GM19372 (cell line): Measurements from ENCODE around the gene TCIRG1.
"Not testable (repeated sequence)": the region's sequence is repeated elsewhere in the genome, so short reads cannot be mapped to it uniquely, and the experiment has no call there.

ENCODE experiments used
- ATAC-seq: cut with Tn5 transposase; IDR thresholded peaks from one replicate; pipeline ENCODE4 v1.9.1; 2021; ENCODE audit warnings: mild to moderate bottlenecking, low read depth, moderate library complexity; ENCODE audit not compliant: unreplicated experiment

The TCIRG1 gene, protein sequence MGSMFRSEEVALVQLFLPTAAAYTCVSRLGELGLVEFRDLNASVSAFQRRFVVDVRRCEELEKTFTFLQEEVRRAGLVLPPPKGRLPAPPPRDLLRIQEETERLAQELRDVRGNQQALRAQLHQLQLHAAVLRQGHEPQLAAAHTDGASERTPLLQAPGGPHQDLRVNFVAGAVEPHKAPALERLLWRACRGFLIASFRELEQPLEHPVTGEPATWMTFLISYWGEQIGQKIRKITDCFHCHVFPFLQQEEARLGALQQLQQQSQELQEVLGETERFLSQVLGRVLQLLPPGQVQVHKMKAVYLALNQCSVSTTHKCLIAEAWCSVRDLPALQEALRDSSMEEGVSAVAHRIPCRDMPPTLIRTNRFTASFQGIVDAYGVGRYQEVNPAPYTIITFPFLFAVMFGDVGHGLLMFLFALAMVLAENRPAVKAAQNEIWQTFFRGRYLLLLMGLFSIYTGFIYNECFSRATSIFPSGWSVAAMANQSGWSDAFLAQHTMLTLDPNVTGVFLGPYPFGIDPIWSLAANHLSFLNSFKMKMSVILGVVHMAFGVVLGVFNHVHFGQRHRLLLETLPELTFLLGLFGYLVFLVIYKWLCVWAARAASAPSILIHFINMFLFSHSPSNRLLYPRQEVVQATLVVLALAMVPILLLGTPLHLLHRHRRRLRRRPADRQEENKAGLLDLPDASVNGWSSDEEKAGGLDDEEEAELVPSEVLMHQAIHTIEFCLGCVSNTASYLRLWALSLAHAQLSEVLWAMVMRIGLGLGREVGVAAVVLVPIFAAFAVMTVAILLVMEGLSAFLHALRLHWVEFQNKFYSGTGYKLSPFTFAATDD

DNA sequence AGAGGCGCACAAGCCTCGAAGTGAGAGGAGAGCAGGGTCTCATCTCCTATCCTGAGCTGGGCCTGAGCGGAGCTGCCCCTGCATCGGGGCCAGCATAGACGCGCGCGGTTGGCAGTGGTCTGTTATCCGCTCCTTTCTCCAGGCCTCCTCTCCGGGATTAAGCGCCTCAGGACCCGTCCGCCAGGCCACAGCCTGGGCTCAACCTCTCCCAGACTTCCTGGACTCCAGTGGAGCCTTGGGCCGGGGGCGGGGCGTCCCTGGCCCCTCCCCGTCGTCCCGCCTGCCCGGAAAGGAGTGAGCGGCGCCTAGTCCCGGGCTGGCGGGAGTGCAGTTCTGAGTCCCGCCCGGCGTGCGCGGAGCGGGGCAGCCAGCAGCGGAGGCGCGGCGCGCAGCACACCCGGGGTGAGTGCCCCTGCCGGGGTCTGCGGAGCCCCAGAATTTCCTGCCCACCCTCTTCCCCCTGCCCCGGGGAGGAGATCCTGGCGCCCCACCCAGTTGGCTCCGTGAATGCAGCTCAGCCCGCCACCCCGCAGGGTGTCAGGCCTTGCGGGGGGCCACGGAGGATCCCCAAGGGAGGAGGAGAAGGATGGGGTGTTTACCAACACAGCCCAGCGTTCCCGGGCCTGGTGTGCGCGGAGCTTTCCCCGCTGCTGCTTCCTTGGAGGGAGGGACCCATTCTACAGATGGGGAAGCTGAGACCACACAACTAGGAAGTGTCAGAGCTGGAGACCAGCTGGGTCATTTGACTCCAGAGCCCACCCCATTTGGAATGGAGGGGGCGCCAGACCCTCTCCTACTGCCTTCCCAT, at the start of gene TCIRG1:
Gene TCIRG1, plus strand, starts transcription at position 308 of the 808 bp plus-strand sequence. CDS start 2,247 bp downstream, outside the sequence.
- no peak for ATAC-seq

DNA sequence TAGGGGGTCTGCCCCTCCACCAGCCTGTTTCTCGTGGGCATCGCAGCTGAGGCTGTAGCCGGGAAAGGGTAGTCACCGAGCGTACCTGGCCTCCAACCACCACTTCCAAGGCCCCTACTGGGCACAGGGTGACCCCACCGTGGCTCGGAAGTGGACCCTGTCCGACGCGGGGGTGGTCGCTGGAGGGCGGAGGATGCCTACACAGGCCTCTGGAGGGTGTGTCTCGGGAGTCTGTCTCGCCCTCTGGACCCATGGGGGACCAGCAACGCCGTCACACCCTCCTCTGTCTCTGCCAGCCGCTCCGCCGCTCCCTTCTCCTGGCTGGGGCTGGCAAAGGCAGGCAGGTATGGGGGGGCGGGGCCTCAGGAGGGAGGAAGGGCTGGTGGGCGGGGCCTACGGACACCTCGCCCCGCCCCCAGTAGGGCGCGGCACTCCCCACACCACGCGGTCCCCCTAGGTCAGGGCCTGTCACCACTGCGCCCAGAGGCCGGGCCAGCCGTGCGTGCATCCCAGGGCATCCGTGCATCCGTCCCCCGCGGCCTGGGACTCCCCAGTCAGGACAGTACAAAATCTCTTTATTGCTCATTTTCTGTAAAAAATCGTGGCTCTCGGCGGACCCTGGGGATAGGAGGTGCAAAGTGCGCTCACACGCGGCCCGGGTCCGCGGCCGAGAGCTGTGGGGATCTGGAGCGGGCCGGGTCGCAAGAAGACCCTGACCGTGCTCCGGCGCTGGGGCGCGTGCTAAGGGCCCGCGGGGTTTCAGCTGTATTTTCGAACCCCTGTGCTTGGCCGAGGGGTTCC, 48.1 kb upstream of the TCIRG1 start:
- not testable (repeated sequence) for ATAC-seq

DNA sequence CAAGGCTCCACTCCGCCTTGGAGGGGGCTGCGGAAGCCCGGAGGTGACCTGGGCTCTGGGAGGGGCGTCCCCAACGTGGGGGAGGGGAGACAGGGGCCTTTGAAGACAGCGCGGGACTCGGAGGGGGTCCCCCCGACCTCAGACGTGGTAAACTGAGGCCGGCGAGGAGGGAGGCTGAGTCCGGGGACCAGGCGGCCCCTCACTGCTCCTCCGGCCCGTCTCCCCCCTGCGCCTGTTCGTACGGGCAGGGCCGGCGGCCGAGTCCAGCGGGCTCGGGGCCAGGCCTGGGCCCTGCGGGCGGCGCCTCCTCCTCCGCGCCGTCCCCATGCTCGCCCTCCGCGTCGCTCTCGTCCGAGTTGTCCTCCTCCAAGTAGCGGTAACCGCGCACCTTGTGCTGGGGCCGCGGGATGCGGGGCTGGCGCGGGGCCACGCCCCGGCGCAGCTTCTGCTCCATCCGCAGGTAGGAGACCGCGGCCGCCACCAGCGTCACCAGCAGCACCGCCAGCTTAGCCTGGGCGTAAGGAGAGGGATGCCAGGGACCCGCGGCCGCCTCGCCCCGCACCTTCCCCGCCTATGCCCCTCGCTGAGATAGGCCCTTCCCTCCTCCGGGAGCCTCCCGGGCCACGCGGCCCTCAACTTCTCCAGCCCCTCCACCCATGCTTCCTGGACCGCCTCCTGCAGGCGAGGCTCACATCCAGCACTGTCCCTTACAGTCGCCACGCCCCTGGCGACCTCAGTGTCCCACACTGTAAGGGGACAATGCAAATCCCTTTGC, 47.3 kb upstream of the TCIRG1 start:
- ATAC-seq, result not testable (repeated sequence)

DNA sequence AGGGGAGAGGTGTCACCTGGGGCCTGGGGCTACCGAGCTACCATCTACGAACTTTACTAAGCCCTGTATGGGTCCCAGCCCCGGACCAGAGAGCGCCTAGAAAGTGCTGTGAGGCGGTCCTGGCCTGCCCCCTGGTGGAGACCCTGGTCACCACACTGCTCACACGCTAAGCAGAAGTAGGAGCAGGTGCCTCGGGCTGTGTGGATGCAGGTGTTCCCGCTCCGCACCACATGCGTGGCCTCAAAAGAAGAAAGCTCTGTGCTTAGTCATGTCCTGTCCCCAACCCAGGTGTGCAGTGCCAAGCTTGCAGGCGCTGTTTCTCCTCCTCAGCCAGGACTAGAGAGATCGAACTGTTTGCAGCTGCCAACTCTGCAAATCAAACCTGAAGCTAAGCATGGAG, 45.0 kb upstream of the TCIRG1 start:
- ATAC-seq, result not testable (repeated sequence)

DNA sequence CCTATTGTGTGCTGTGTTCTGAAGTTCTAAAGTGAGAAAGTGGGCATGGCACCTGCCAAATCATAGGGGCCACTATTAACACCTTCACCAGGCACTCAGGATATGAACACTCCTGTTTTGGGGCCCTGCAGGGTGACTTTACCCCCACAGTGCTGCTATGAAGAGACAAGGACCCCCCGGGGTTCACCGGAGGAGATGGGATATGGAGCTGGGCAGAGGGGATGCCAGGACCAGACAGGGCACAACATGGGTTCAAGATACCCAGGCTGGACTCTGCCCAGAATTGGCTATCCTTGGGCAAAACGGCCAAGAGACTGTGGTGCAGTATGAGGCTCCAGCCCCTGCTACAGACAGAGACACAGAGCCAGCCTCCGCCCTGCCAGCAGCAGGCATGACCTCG, 44.4 kb upstream of the TCIRG1 start:
- not testable (repeated sequence) for ATAC-seq

DNA sequence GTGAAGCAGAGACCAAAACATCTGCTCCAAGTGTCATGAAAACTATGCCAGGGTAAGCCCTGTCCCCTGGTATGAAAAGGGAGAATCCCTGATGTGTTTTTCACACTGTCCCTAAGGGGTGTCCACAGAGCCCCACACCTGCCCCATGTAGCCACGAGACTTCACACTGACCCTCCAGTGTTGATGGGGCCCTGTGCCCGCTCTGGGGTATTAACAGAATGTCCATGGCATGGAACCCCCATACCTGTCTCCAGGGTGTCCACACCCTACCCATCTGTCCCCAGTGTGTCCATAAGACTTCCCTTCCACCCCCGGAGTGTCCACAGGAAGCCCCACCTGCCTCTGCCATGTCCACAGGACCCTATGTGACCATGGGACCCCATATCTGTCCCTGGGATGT, 43.7 kb upstream of the TCIRG1 start:
- not testable (repeated sequence) for ATAC-seq

DNA sequence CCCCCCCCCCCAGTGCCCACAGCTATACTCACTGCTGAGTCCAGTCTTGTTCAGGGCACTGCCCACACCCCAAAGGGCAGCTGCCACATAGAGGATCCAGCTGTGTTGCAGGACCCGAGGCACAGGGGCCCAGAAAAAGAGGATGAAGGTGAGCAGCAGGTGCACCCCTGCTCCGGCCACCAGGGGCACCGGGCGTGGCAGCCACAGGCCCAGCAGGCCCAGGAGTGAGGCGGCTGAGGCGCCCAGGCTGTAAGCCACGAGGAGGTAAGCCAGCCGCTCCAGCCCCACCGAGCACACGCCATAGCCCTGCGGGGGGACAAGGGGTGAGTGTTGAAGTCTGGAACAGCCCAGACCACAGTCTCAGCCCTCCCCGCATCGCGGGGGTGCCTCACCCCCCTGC, 43.2 kb upstream of the TCIRG1 start:
- not testable (repeated sequence) for ATAC-seq

DNA sequence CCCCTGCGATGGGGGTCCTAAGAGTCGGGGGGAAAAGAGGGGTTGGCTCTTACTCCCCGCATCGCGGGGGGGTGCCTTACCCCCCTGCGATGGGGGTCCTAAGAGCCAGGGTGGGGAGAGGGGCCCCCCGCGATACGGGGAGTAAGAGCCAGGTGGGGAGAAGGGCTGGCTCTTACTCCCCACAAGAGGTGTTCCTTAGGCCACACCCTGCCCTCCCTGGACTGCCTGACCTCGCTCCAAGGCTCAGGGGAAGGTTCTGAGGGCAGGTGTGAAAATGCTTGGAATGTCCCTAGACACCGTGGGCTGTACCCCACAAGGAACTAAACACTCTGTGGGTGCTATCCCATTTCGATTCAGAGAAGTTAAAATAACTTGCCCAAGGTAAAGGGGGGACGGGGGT, 42.8 kb upstream of the TCIRG1 start:
- ATAC-seq, result no peak

DNA sequence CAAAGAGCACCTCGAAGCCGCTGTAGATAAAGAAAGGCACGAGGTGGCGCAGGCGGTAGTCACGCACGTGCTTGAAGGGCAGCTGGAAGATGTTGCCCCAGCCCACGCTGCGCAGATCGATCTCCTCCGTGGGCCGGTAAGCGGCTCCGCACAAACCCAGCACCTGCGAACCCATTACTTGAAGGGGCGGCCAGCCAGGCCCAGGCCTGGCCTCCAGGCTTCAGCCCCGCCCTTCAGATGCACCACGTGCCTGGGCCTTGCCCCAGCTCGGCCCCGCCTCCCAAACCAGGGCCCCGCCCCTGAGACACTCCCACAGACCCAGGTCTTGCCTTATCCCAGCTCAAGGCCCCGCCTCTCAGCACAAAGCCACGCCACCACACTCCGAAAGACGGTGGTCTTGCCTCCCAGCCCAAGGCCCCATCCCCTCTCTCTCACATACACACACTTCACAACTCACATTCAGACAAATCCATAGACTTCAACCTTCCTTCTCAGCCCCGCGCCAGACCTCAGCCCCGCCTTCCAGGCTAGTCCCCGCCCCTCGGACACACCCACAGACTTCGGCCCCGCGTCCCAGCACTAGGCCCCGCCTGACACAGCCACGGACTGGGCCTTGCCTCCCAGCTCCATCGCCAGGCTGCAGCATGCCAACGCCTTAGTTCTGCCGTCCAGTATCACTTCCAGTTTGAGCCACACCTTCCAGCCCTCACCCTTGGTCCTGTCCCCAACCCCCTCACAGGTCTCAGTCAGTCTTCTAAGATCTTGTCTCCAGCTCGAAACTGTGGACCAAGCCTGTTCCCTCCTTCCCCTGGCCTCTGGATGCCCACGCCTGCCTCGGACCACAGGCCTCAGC, 42.0 kb upstream of the TCIRG1 start:
- ATAC-seq, result no peak

DNA sequence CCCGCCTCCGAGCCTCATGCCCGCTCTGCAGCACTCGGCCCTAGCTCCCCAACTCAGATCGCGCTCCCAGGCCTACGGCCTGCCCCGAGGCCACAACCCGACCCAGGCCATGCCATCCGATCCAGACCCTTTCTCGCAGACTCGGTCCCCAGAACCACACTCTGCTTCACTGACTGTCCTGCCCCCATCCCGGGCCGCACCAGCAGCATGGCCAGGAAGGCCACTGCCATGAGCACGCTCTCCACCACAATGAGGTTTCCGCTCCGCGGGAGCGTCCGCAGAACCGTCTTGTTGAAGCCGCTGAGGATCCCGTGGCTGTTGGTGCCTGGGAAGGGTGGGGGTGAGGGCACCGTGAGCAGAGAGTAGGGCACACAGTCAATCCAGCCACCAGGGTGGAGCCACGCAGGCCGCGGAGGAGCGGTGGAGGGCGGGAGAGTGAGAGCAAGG, 41.3 kb upstream of the TCIRG1 start:
- no peak for ATAC-seq

DNA sequence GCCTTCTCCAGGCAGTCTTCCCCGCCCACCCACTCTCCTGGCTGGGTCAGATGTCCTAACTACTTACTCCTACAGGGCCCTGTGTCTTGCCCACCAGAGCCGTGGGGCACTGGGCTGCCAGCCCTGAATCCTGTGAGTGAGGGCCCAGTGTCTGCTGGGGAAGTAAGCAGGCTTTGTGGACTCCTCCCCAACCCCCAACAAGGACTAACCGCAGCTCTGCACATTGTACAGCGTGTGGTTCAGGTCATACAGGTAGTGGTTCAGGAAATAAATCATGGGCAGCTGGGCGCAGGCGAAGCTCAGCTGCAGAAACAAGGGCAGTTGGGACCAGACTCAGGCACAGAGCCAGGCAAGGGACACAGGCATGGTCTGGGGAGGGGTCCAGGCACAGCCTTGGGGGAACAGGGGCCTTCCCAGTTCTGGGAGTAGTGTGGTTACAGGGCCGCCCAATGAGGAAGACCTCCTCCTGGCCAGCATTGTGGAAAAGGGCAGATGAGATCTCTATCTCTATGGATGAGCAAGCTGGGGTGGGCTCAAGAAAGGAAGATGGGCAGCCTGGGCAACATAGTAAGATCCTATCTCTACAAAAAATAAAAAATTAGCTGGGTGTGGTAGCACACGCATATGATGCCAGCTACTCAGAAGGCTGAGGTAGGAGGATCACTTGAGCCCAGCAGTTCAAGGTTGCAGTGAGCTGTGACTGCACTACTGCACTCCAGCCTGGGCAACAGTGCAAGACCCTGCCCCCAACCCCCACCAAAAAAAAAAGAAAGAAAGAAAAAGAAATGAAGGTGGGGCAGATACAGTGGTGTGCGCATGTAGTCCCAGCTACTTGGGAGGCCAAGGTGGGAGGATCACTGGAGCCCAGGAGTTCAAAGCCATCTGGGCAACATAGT, 40.4 kb upstream of the TCIRG1 start:
- no peak for ATAC-seq

DNA sequence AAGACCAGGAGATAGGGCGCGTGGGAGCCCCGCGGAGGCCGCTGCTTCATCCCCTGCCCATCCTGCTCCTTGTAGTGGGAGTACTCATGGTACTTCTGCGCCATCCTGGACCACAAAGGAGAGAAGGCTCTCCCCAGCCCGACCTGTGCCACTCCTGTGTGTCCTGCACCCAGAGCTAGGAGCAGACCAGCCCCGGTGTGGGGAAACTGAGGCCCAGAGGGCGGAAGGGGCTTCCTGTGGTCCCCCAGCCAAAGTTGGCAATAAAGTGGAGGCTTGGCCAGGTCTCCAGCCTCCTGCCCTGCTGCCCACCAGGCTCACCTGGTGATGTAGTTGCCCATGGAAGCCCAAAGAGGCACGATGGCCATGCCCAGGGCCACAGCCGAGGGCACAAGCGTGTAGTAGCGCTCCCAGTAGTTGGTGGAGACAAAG, 39.6 kb upstream of the TCIRG1 start:
- ATAC-seq, result no peak

DNA sequence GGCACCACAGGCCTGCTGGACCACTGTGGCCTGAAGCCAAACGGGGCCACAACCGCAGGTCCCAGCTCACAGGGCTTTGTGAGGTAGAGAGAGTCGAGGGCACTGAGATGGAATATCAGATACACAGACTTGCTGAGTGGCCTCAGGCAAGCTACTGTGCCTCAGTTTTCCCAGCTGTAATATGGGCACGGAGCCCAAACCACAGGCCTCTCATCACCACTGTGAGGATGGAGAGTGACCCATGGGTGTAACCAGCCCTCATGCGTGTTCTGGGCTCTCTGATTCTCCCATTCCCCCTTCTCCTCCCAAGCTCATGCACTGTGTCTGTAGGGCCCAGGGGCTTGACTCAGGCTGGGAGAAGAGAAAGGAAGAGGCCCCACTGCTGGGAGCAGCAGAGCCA, 39.1 kb upstream of the TCIRG1 start:
- no peak for ATAC-seq

DNA sequence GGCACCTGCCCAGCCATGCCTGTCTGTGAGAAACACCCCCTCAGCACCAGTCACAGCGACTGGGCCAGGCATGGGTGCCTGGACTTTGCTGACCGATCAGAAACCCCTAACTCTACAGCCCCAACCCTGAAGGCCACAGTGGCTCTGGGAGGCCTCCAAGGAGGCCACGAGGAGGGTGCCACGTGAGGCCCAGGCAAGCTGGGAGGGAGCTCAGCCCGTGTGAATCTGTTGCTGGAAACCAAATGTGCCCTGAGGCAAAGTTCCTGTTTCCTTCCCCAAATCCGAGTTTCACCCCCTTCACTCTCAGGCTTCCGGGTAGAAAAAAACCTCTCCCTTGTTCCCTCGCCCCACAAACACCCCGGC, 36.3 kb upstream of the TCIRG1 start:
- no peak for ATAC-seq

DNA sequence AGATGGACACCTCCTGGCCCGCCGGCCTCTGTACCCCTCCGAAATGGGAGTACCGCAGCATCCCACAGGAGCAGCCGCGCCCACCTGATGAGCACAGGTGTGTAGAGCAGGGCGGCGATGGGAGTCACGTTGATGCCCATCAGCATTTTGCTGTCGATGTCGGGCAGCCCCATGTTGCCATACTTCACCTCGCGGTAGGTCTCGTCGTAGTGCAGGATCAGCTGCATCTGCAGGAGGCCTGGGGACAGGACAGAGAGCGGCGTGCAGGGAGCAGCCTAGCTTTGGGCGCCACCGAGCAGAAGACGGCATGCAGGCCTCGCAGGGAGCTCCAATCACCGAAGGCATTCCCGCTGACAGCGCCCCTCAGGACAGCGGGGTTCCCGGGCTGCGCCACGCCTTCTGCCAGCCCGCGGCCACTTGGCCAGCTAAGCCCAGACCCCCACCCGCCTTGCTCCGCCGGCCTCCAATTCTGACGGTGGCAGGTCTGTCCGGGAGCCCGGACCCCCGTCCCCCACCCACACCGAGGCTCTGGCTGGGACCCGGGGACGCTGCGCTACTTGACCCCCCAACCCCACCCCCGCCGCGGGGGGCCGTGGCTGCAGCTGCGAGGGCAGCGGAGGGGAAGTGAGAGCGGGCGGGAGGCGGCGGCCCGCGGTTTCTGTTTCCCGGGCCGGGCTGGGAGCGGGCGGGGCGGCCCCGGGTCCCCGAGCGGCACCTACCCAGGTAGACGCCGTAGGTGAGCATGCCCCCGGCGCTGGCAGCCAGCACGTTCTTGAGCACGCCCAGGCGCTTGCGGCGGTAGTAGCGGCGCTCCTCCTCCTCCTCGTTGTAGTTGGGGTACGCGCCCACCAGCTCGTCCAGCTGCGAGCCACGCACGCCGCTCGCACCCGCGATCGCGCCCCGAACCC, 35.6 kb upstream of the TCIRG1 start:
- peak; percentile 26 for ATAC-seq

DNA sequence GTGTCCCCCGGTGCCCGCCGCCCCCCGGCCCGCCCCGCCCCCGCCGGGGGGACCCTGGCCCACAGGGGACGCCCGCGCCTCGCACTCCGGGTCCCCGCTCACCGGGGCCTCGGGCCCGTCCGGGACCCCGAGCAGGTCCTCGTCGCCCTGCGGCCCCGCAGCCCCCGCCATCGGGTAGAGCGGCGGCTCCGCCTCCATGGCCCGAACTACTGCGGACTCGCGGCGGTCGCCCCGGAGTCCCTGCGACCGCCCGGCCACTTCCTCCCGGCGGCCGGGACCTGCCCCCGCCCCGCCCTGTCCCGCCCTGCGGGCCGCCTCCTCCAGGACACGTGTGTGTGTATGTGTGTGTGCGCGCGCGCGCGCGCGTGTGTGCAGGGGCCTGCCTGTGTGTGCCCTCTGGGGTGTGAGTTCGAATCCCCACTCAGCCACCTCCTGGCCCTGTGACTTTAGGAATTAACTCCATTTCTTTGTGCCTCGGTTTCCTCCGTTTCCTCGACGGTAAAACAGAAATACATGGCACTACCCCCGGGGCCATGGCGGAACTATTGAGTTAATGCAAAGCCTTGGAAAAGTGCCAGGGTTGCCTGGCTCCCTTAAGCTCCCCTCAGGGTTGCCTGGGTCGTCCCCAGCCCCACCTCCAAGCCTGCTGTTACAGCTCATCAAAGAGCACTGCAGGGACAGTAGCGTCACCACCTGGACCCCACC, 34.8 kb upstream of the TCIRG1 start, which contains the start of gene UNC93B1:
Gene UNC93B1, minus strand, starts transcription at position 252 of the 705 bp plus-strand sequence. Its CDS starts 54 bp downstream, at position 198.
- peak; percentile 66 for ATAC-seq
